Coronary artery (tissue), 2 donors: Measurements from ENCODE around the gene NNT.

Experiments
- DNase-seq: peaks from one replicate; pipeline ENCODE4 v3.0.0-alpha.2; 2017; ENCODE audit warnings: low spot score
- H3K27ac ChIP-seq, 2 donors: fragments of 200-600 bp; sonication (generic); one replicate each; pipeline ENCODE4 v1.5.1; 2016 to 2019
- H3K4me3 ChIP-seq: fragments of 200-600 bp; sonication (generic); 2 replicates; pipeline ENCODE4 v1.5.1; 2016; ENCODE audit warnings: mild to moderate bottlenecking, moderate library complexity
- CTCF ChIP-seq: fragments of 200-600 bp; sonication (generic); IDR thresholded peaks from one replicate; pipeline ENCODE4 v1.5.1; 2019; ENCODE audit warnings: antibody characterized with exemption

Gene NNT

GRCh38 chr5:43639566-43639965 lies 36.6 kb downstream of the NNT start:
- Histone ChIP-seq H3K4me3 (no peak overlapping the region), H3K27ac (peak overlapping the region in 1 of 2 donors; percentile 27)
- DNase-seq: no peak
- TF ChIP-seq CTCF: no peak

GRCh38 chr5:43642428-43642827 lies 39.4 kb downstream of the NNT start:
- no peak for DNase-seq
- no peak for TF ChIP-seq CTCF
- H3K4me3 ChIP-seq: no peak overlapping the region
- no peak overlapping the region for H3K27ac ChIP-seq

- TF ChIP-seq CTCF: no peak
- Histone ChIP-seq H3K27ac (no peak overlapping the region), H3K4me3 (no peak overlapping the region)
- no peak for DNase-seq
Measured at GRCh38 chr5:43643327-43643726, 40.3 kb downstream of the NNT start.

GRCh38 chr5:43643750-43644149 lies 40.8 kb downstream of the NNT start:
- Histone ChIP-seq H3K27ac (no peak overlapping the region), H3K4me3 (no peak overlapping the region)
- no peak for TF ChIP-seq CTCF
- no peak for DNase-seq

- DNase-seq: no peak
- no peak overlapping the region for H3K4me3 ChIP-seq
- TF ChIP-seq CTCF: no peak
Measured at GRCh38 chr5:43646992-43647391, 44.0 kb downstream of the NNT start.

GRCh38 chr5:43647789-43648188 lies 44.8 kb downstream of the NNT start:
- DNase-seq: no peak
- no peak for TF ChIP-seq CTCF
- H3K4me3 ChIP-seq: no peak overlapping the region
- peak overlapping the region in 1 of 2 donors; percentile 11 for H3K27ac ChIP-seq

More at GRCh38 chr5:43646992-43647391, 44.0 kb downstream of the NNT start:
- no peak overlapping the region for H3K27ac ChIP-seq

GRCh38 chr5:43648499-43649124 lies 45.6 kb downstream of the NNT start:
- no peak for TF ChIP-seq CTCF
- Histone ChIP-seq H3K27ac (peak overlapping the region in 1 of 2 donors; percentile 77), H3K4me3 (no peak overlapping the region)
- no peak for DNase-seq
